Loucy (cell line): ENCODE results near the gene NRF1.

Source experiments
- CTCF ChIP-seq: fragments of 200-600 bp; sonication (generic); conservative IDR thresholded peaks from 2 replicates; pipeline ENCODE4 v1.5.1; 2014; ENCODE audit warnings: mild to moderate bottlenecking, antibody characterized with exemption, low read length
- EZH2phosphoT487 ChIP-seq: fragments of 200-600 bp; IDR thresholded peaks from 2 replicates; pipeline ENCODE4 v1.6.1; 2018; ENCODE audit warnings: antibody characterized with exemption, mild to moderate bottlenecking, moderate library complexity, borderline replicate concordance

GRCh38 chr7:129773871-129774270 lies 162.4 kb downstream of the NRF1 start:
- TF ChIP-seq CTCF (no peak), EZH2phosphoT487 (no peak)
